Esophagus squamous epithelium (tissue), 5 donors: Measurements from ENCODE around the gene FAM111A. TPM values are rescaled to one million over a fixed set of nuclear protein-coding genes. Genes with fewer than 3 reads are reported as not detected.
"Not testable (repeated sequence)": the region's sequence is repeated elsewhere in the genome, so short reads cannot be mapped to it uniquely, and the experiment has no call there.

Experiments
- DNase-seq: peaks from one replicate; lab custom pipeline; 2025; lab: John Stamatoyannopoulos, UW
- H3K27ac ChIP-seq, 4 donors: fragments of 200-600 bp; sonication (generic); one replicate each; pipeline ENCODE4 v1.5.1; 2016 to 2019; ENCODE audit warnings: mild to moderate bottlenecking in 1 of 4
- H3K27me3 ChIP-seq, 4 donors: fragments of 200-600 bp; sonication (generic); 1 replicate in 3 of 4; 2 replicates in 1 of 4; pipeline versions ENCODE4 v1.5.1 to v1.6.0; 2017 to 2021; ENCODE audit warnings: antibody characterized with exemption in 1 of 4
- H3K36me3 ChIP-seq, 3 donors: fragments of 200-600 bp; sonication (generic); one replicate each; pipeline ENCODE4 v1.5.1; 2016 to 2019
- H3K4me1 ChIP-seq, 3 donors: fragments of 200-600 bp; sonication (generic); one replicate each; pipeline ENCODE4 v1.5.1; 2017 to 2019
- H3K4me3 ChIP-seq, 4 donors: fragments of 200-600 bp; sonication (generic); 1 replicate in 3 of 4; 2 replicates in 1 of 4; pipeline ENCODE4 v1.5.1; 2016 to 2019; ENCODE audit warnings: mild to moderate bottlenecking in 2 of 4, moderate library complexity in 1 of 4
- H3K9me3 ChIP-seq, 3 donors: fragments of 200-600 bp; sonication (generic); one replicate each; pipeline ENCODE4 v1.5.1; 2016 to 2019
- POLR2A ChIP-seq, 4 donors: fragments of 450-650 bp; IDR thresholded peaks; one replicate each; pipeline ENCODE4 v1.6.1; 2017; ENCODE audit warnings: antibody characterized with exemption in 4 of 4, mild to moderate bottlenecking in 4 of 4, moderate library complexity in 3 of 4
- WGBS, 2 donors: methylation state at CpG; one replicate each; pipeline ENCODE4 v1.1.5; 2018; 5-methylcytosine and 5-hydroxymethylcytosine counted together
- intact Hi-C: fragments of 100-400 bp; cut with DNase I; formaldehyde crosslinking; loops from one replicate; pipeline ENCODE4 v1.15.0; 2022
- total RNA-seq, 4 donors: library from RNA; depleted of rRNA; stranded (reverse); fragments of >200 nt; gene quantifications; one replicate each; pipeline ENCODE4 v1.1.0, GENCODE V29; 2016
- TF ChIP-seq, protein P1 (sequence below), 6 experiments: fragments of 450-650 bp in 4 of 6; fragments of 200-600 bp in 2 of 6; sonication (generic) in 2 of 6; IDR thresholded peaks; one replicate each; pipeline ENCODE4 v1.5.1; 2016 to 2019; ENCODE audit warnings: antibody characterized with exemption in 6 of 6, mild to moderate bottlenecking in 4 of 6, moderate library complexity in 4 of 6
- donor health status: DM: yes; HTN: yes; CAD: no.

The FAM111A gene
- total RNA-seq, 4 donors from 2014 or later, result 15.0 to 23.3 (median 16.7) TPM

- Histone ChIP-seq H3K4me3 (no peak overlapping the region), H3K27ac (no peak overlapping the region), H3K9me3 (peaks cover 0 to 27% (median 12%) of the 10 kb centered on the region in 3 donors), H3K36me3 (peaks cover 0 to 8% (median 0%) of the 10 kb centered on the region in 3 donors), H3K4me1 (no peaks in the 10 kb centered on the region), H3K27me3 (no peaks in the 10 kb centered on the region)
- intact Hi-C loops, result no loop called here
- WGBS, 2 donors, result 93 to 94% methylated on average over 1 of the region's 1 CpG
- TF ChIP-seq, protein P1, sequence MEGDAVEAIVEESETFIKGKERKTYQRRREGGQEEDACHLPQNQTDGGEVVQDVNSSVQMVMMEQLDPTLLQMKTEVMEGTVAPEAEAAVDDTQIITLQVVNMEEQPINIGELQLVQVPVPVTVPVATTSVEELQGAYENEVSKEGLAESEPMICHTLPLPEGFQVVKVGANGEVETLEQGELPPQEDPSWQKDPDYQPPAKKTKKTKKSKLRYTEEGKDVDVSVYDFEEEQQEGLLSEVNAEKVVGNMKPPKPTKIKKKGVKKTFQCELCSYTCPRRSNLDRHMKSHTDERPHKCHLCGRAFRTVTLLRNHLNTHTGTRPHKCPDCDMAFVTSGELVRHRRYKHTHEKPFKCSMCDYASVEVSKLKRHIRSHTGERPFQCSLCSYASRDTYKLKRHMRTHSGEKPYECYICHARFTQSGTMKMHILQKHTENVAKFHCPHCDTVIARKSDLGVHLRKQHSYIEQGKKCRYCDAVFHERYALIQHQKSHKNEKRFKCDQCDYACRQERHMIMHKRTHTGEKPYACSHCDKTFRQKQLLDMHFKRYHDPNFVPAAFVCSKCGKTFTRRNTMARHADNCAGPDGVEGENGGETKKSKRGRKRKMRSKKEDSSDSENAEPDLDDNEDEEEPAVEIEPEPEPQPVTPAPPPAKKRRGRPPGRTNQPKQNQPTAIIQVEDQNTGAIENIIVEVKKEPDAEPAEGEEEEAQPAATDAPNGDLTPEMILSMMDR (IDR thresholded peaks at IDR 0.05), result no peak
- no peak for TF ChIP-seq POLR2A (IDR thresholded peaks at IDR 0.05)
- DNase-seq, result no peak
Measured at GRCh38 chr11:59115553-59115952, 27.1 kb upstream of the FAM111A start.

GRCh38 chr11:59117774-59118173, 24.9 kb upstream of the FAM111A start:
- WGBS, 2 donors, result 85 to 88% methylated on average over 2 of the region's 2 CpGs
- H3K27me3 ChIP-seq, result no peaks in the 10 kb centered on the region
- TF ChIP-seq POLR2A (IDR thresholded peaks at IDR 0.05), result no peak
- TF ChIP-seq, protein P1 (IDR thresholded peaks at IDR 0.05), result no peak
- intact Hi-C loops, result no loop called here
- no peak for DNase-seq
- no peak overlapping the region for H3K4me3 ChIP-seq
- no peak overlapping the region for H3K27ac ChIP-seq
- no peaks in the 10 kb centered on the region for H3K4me1 ChIP-seq
- peaks cover 0 to 8% (median 0%) of the 10 kb centered on the region in 3 donors for H3K36me3 ChIP-seq
- H3K9me3 ChIP-seq, result peaks cover 0 to 27% (median 12%) of the 10 kb centered on the region in 3 donors

DNA sequence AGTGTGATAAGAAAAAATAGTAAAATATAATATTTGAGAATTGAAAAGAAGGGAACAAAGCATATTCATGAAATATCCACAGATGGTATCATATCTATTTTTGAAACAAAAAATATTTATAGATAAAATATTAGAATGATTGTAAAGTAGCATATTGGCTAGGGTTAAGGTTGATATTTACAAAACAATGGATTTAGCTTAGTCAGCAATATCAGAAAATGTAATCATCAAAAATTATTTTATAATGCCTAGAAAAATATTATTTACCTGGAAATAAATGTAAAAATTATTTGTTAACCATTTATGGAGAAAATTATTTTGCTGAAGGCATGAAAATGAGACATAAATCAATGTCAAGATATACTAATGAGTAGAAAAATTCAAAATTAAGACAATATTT, 22.8 kb upstream of the FAM111A start:
- no peak for TF ChIP-seq POLR2A (IDR thresholded peaks at IDR 0.05)
- TF ChIP-seq, protein P1 (IDR thresholded peaks at IDR 0.05), result no peak
- intact Hi-C loops, result no loop called here
- Histone ChIP-seq H3K27me3 (no peaks in the 10 kb centered on the region), H3K4me1 (no peaks in the 10 kb centered on the region), H3K36me3 (peaks cover 0 to 8% (median 0%) of the 10 kb centered on the region in 3 donors), H3K9me3 (peaks cover 0 to 27% (median 12%) of the 10 kb centered on the region in 3 donors), H3K27ac (no peak overlapping the region), H3K4me3 (no peak overlapping the region)
- DNase-seq, result no peak

GRCh38 chr11:59135648-59136461, 6.8 kb upstream of the FAM111A start:
- peak overlapping the region in 1 of 4 donors; percentile 41 for H3K4me3 ChIP-seq
- WGBS, 2 donors, result 23 to 40% methylated on average over 3 to 9 of the region's 20 CpGs
- H3K27me3 ChIP-seq, result no peaks in the 10 kb centered on the region
- peaks cover 0 to 9% (median 5%) of the 10 kb centered on the region in 3 donors for H3K4me1 ChIP-seq
- intact Hi-C loops, result no loop called here
- peaks cover 0 to 15% (median 0%) of the 10 kb centered on the region in 3 donors for H3K9me3 ChIP-seq
- peak; percentile 34 for DNase-seq
- TF ChIP-seq, protein P1 (IDR thresholded peaks at IDR 0.05), result peak; percentile 82 to 96 (median 92)
- TF ChIP-seq POLR2A (IDR thresholded peaks at IDR 0.05), result no peak
- H3K36me3 ChIP-seq, result peaks cover 7 to 72% (median 9%) of the 10 kb centered on the region in 3 donors
- peak overlapping the region in 1 of 4 donors; percentile 6 for H3K27ac ChIP-seq

DNA sequence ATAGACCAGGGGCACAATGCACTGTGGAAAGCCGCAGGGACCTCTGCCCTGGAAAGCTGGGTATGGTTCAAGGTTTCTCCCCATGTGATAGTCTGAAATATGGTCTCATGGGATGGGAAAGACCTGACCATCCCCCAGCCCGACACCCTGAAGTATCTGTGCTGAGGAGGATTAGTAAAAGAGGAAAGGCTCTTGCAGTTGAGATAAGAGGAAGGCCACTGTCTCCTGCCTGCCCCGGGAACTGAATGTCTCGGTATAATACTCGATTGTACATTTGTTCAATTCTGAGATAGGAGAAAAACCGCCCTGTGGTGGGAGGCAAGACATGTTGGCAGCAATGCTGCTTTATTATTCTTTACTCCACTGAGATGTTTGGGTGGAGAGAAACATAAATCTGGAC, 6.1 kb upstream of the FAM111A start:
- intact Hi-C loops, result not testable (repeated sequence)

More for the DNA sequence above, 6.1 kb upstream of the FAM111A start:
- WGBS, 2 donors, result 85 to 92% methylated on average over 6 of the region's 6 CpGs
- not testable (repeated sequence) for H3K9me3 ChIP-seq, H3K27me3 ChIP-seq, H3K27ac ChIP-seq, H3K4me3 ChIP-seq, DNase-seq
- Histone ChIP-seq H3K36me3 (peaks cover 6 to 65% (median 7%) of the 10 kb centered on the region in 3 donors), H3K4me1 (peaks cover 0 to 15% (median 5%) of the 10 kb centered on the region in 3 donors)
